ENCODE results near the gene CXCL8. TPM values are rescaled to one million over a fixed set of nuclear protein-coding genes. Genes with fewer than 3 reads are reported as not detected.

CXCL8 gene
- total and polyA plus RNA-seq, 4 donors = 0.33 to 3.8 (median 1.1) TPM

- Histone ChIP-seq H3K4me1 (ENCODE audit: control insufficient read depth in 4 of 4, insufficient read depth in 4 of 4, low read length in 3 of 4) (peaks cover 0 to 2% (median 0%) of the 10 kb centered on the region in 4 donors), H3K9ac (ENCODE audit: low read depth in 1 of 2, low read length in 2 of 2) (no peak overlapping the region), H3K9me3 (ENCODE audit: control insufficient read depth in 4 of 4, low read length in 3 of 4) (no peaks in the 10 kb centered on the region), H3K27me3 (ENCODE audit: control insufficient read depth in 4 of 4, insufficient read depth in 4 of 4, low read length in 3 of 4) (no peaks in the 10 kb centered on the region), H3K4me3 (ENCODE audit: low read depth in 1 of 3, low read length in 3 of 3) (no peak overlapping the region), H3K36me3 (ENCODE audit: control insufficient read depth in 4 of 4, insufficient read depth in 3 of 4, low read depth in 1 of 4, low read length in 3 of 4) (no peaks in the 10 kb centered on the region), H3K27ac (ENCODE audit: low read depth in 1 of 2, low read length in 2 of 2) (no peak overlapping the region)
- 90% methylated on average over 8 of the region's 8 CpGs for WGBS
- no peak for DNase-seq (ENCODE audit: low spot score)
- TF ChIP-seq, protein P1, sequence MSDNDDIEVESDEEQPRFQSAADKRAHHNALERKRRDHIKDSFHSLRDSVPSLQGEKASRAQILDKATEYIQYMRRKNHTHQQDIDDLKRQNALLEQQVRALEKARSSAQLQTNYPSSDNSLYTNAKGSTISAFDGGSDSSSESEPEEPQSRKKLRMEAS (IDR thresholded peaks at IDR 0.05) = no peak
- TF ChIP-seq, protein P2, sequence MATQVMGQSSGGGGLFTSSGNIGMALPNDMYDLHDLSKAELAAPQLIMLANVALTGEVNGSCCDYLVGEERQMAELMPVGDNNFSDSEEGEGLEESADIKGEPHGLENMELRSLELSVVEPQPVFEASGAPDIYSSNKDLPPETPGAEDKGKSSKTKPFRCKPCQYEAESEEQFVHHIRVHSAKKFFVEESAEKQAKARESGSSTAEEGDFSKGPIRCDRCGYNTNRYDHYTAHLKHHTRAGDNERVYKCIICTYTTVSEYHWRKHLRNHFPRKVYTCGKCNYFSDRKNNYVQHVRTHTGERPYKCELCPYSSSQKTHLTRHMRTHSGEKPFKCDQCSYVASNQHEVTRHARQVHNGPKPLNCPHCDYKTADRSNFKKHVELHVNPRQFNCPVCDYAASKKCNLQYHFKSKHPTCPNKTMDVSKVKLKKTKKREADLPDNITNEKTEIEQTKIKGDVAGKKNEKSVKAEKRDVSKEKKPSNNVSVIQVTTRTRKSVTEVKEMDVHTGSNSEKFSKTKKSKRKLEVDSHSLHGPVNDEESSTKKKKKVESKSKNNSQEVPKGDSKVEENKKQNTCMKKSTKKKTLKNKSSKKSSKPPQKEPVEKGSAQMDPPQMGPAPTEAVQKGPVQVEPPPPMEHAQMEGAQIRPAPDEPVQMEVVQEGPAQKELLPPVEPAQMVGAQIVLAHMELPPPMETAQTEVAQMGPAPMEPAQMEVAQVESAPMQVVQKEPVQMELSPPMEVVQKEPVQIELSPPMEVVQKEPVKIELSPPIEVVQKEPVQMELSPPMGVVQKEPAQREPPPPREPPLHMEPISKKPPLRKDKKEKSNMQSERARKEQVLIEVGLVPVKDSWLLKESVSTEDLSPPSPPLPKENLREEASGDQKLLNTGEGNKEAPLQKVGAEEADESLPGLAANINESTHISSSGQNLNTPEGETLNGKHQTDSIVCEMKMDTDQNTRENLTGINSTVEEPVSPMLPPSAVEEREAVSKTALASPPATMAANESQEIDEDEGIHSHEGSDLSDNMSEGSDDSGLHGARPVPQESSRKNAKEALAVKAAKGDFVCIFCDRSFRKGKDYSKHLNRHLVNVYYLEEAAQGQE (IDR thresholded peaks at IDR 0.05) = no peak
- TF ChIP-seq, protein P3, sequence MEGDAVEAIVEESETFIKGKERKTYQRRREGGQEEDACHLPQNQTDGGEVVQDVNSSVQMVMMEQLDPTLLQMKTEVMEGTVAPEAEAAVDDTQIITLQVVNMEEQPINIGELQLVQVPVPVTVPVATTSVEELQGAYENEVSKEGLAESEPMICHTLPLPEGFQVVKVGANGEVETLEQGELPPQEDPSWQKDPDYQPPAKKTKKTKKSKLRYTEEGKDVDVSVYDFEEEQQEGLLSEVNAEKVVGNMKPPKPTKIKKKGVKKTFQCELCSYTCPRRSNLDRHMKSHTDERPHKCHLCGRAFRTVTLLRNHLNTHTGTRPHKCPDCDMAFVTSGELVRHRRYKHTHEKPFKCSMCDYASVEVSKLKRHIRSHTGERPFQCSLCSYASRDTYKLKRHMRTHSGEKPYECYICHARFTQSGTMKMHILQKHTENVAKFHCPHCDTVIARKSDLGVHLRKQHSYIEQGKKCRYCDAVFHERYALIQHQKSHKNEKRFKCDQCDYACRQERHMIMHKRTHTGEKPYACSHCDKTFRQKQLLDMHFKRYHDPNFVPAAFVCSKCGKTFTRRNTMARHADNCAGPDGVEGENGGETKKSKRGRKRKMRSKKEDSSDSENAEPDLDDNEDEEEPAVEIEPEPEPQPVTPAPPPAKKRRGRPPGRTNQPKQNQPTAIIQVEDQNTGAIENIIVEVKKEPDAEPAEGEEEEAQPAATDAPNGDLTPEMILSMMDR (IDR thresholded peaks at IDR 0.05; ENCODE audit: low read depth, low read length, missing input control) = no peak
- no peak for TF ChIP-seq FOXA2 (IDR thresholded peaks at IDR 0.05)
- TF ChIP-seq RXRA (IDR thresholded peaks at IDR 0.05) = no peak
- TF ChIP-seq SP1 (IDR thresholded peaks at IDR 0.05) = no peak
- no peak for TF ChIP-seq TAF1 (conservative IDR thresholded peaks at IDR 0.05)
- no peak for TF ChIP-seq RAD21 (IDR thresholded peaks at IDR 0.05)
- no peak for TF ChIP-seq YY1 (IDR thresholded peaks at IDR 0.05)
- TF ChIP-seq EGR1 (IDR thresholded peaks at IDR 0.05; ENCODE audit: low read depth in 2 of 2) = no peak
Observed at GRCh38 chr4:73727685-73728084, 12.7 kb upstream of the CXCL8 start.

GRCh38 chr4:73728091-73728741 lies 12.2 kb upstream of the CXCL8 start:
- Histone ChIP-seq H3K4me1 (ENCODE audit: control insufficient read depth in 4 of 4, insufficient read depth in 4 of 4, low read length in 3 of 4) (peaks cover 0 to 2% (median 0%) of the 10 kb centered on the region in 4 donors), H3K27me3 (ENCODE audit: control insufficient read depth in 4 of 4, insufficient read depth in 4 of 4, low read length in 3 of 4) (no peaks in the 10 kb centered on the region), H3K9me3 (ENCODE audit: control insufficient read depth in 4 of 4, low read length in 3 of 4) (no peaks in the 10 kb centered on the region), H3K4me3 (ENCODE audit: low read depth in 1 of 3, low read length in 3 of 3) (no peak overlapping the region), H3K9ac (ENCODE audit: low read depth in 1 of 2, low read length in 2 of 2) (no peak overlapping the region), H3K27ac (ENCODE audit: low read depth in 1 of 2, low read length in 2 of 2) (no peak overlapping the region), H3K36me3 (ENCODE audit: control insufficient read depth in 4 of 4, insufficient read depth in 3 of 4, low read depth in 1 of 4, low read length in 3 of 4) (no peaks in the 10 kb centered on the region)
- DNase-seq (ENCODE audit: low spot score) = no peak
- 88% methylated on average over 6 of the region's 6 CpGs for WGBS
- TF ChIP-seq HNF4G (IDR thresholded peaks at IDR 0.05) (no peak), RXRA (IDR thresholded peaks at IDR 0.05) (no peak), GABPA (IDR thresholded peaks at IDR 0.05 in 1 of 2, conservative IDR thresholded peaks at IDR 0.05 in 1 of 2) (no peak), EGR1 (IDR thresholded peaks at IDR 0.05; ENCODE audit: low read depth in 2 of 2) (no peak), HNF4A (conservative IDR thresholded peaks at IDR 0.05) (no peak)

Measured in liver (tissue), 9 donors.